ENCODE measurements around the gene KRT5.
"Not testable (repeated sequence)": the region's sequence is repeated elsewhere in the genome, so short reads cannot be mapped to it uniquely, and the experiment has no call there.

KRT5 gene

DNA sequence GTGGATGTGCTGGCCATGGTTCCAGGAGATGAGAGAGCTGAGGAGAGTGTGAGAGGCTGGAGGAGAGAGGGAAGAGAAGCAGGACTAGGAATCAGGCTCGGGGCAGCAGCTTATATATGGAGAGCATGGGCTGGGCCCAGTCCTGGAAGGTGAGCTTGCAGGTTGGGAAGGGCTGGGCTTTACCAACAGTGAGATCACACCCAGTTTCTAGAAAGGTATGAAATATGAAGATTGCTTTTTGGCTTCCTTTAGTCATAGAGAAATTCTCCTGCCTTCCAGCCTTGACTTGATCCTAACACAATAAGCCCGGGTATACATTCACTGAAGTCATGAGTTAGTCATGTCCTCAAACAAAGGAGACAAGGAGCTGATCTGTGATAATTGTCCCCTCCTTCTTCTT is 27.0 kb downstream of the KRT5 start, which contains the start of gene KRT6A:
Gene KRT6A, minus strand, starts transcription at position 86 of the 400 bp plus-strand sequence. Its CDS starts 69 bp downstream, at position 17.
- DNase-seq, result no peak

DNA sequence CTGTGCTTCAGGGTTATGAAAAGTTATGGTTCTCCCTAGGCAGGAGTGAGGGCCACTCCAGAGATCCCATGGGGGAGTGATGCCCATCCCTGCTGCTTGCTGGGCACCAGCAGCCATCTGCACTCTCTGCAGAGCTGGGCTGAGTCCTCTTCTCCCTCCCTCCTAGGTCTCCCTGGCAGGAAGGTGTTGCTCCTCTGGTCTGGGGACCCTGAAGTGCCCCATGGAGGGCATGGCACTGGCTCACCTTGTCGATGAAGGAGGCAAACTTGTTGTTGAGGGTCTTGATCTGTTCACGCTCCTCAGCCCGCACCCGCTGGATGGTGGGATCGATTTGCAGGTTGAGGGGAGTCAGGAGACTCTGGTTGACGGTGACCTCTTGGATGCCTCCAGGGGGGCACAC is 27.8 kb downstream of the KRT5 start:
- not testable (repeated sequence) for DNase-seq

DNA sequence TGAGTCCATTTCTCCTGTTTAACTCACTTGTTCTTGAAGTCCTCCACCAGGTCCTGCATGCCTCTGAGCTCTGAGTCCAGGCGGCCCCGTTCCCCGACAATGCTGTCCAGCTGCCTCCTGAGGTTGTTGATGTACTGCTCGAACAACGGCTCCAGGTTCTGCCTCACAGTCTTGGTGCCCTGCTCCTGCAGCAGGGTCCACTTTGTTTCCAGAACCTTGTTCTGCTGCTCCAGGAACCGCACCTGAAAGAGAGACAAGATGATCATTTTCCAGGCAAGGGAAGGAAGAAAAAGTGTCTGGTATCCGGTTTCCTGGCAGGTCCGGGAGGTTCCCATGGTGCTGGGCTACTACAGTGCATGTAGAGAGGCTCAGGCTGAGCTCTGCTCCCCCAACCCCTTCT is 28.7 kb downstream of the KRT5 start:
- DNase-seq, result not testable (repeated sequence)

DNA sequence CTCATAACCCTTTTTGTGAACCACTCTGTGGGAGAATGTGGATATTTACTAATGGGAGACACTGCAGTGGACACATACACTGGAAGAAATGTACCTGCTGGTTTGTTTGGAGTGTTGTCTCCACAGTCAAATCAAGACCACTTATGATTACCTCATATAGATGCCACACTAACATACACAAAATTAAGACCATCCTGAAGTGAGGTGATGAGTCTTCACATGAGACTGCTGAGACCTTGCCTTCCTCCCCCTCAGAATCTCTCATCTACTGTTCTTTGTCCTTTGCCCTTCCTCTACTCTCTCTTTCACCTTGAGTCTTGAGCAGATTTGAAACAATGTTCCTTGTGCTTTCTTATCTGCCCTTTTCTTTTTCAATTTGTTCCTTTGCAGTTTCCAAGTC is 31.5 kb downstream of the KRT5 start:
- no peak for DNase-seq

DNA sequence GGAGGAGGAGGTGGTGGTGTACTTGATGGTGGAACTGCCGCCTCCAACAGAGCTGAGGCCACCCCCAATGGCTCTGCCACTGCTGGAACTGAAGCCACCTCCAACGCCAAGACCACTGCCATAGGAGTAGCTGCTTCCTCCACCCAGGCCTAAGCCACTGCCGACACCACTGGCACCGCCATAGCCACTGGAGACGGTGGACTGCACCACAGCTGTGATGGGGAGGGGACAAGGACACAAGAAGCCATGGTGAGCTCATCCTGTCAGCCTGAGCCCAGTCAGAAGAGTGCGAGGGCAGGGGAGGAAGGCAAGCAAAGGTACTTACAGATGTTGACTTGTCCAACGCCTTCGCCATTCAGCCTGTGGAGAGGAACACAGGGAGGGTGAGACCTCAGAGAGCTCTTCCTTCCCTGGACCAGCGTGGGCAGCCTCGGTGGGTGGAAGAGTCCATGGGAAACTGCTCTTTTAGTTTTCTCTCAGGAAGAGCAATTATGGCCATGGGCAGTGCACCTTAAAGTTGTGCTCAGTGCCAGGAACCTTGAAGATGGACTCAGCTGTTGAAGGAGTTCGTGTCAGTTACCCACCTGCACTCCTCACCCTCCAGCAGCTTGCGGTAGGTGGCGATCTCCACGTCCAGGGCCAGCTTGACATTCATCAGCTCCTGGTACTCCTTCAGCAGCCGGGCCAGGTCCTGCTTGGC is 32.3 kb downstream of the KRT5 start:
- not testable (repeated sequence) for DNase-seq

DNA sequence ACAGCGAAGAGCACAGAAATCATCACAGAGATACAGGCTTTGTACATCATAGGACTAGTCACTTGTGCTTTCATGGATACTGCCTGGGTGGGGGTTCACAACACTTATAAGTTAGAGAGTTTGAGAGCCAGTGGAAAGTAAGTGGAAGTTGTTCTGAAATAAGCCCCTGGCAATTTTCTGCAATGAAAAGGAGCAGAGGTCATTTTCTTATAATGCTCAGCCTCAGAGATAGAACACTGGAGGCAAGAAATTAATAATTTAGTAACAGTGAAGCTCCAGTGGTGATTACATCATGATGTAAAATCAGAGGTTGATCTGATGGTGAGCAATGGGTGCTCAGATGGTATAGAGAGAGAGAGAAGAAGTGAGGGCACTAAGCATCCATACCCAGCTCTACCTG is 33.0 kb downstream of the KRT5 start:
- no peak for DNase-seq

DNA sequence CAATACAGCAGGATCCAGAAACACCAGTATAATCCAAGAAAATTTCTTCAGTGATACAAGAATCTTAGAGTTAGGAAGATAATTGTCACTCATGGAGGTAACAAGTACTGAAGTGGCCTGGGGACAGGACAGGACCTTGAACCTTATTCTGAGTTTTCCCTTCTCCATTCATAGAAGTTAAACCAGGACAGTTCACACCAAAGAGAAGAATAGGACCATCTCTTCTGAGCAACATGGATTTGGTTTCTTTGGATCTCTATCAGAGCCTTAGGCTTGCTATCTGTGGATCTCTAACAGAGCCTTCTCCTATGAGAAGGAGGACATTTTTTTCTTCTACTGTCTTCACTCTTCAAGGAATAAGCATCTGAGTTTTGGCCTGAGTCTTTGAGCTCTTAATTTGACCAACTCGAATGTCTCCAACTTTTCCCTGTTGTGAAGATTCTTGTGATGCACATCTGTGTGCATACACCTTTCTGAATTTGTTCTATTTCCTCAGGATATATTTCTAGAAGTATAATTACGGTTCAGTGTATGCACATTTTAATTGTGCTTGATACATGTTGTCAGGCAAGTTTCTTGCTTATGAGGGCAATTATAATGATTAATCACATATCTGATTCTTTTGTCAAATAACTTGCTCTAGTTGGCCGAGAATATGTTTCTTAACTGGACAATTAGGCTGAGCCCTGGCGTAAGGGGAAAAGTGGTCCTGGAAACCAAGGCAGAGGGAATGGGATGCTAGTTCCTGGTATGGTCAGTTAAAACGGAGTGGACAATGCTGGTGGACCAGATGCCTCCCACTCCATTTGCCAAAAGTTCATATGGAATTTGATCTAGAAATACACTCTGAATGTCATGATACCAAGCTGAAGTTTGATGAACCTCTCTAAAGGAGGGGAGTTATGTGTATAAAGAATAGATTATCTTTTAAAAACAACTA is 33.8 kb downstream of the KRT5 start:
- no peak for DNase-seq

DNA sequence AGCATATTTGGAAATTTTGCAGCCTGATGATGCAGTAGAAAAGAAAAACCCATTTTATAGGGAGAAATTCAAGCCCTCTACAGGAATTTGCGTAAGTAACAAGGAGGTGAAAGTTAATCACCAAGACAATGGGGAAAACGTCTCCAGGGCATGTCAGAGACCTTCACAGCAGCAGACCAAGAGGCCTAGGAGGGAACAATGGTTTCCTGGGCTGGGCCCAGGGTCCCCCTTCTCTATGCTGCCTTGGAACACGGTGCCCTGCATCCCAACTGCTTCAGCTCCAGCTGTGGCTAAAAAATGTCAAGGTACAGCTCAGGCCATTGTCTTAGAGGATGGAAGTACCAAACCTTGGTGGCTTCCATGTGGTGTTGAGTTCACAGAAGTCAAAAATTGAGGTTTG is 40.1 kb downstream of the KRT5 start:
- no peak for DNase-seq

DNA sequence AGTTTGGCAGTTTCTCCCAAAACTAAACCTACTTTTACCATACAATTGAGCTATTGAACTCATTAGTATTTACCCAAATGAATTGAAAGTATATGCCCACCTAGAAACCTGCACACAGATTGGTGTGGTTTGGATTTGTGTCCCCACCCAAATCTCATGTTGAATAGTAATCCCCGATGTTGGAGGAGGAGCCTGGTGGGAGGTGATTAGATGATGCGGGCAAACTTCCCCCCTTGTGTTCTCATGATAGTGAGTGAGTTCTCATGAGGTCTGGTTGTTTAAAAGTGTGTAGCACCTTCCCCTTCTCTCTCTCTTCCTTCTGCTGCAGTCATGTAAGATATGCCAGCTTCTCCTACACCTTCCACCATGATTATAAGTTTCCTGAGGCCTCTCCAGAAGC is 42.5 kb downstream of the KRT5 start:
- DNase-seq, result no peak

DNA sequence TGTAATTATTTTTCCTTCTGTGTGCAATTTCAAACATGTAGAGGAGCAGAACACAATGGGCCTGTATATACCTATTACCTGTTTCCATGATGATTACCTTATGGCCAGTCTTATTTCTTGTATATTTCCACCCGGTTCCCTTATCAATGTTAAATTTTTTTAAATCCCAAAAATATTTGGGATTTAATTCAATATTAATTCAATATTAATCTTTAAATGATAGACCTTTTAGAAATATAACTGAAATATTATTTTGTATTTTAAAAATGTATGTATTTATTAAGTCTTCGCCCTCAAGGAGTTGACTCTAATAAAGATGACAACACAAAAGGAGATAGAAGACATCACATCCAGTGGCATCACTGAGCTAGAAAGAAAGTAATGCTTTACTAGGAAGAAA is 46.0 kb downstream of the KRT5 start:
- DNase-seq, result no peak

DNA sequence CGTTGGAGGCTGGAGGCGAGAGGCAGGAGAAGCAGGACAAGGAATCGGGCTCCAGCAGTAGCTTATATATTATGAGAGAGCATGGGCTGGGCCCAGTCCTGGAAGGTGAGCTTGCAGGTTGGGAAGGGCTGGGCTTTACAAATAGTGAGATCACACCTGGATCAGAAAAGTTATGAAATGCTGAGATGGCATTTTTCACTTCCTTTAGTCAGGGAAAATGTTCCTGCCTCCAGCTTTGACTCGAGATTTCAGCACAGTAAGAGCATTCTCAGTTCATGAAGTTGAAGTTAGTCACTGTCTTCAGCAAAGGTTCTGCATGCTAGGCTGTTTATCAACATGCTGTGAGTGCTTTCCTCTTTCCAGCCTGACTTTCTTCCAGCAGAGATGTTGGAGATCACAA is 46.4 kb downstream of the KRT5 start, which contains the start of gene KRT6C:
Gene KRT6C, minus strand, starts transcription at position 38 of the 400 bp plus-strand sequence. CDS start 68 bp downstream, outside the sequence.
- DNase-seq, result no peak

DNA sequence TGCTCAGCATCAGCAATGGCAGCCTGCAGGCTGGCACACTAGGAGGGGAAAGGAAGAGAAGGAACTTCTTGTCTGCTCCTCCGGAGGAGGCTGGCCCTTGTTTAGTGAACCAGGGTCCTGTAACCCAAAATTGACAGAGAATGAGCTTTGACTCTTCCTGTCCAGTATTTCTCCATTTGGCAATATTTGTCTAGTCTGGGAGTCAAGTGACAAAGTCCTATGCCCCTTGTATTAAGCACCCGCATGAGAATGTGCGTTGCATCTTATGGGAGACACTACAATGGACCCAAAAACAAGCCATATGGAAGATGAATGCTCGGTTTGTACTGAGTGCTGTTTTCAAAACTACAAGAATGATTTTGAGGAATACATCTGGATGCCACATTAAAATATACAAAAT is 50.3 kb downstream of the KRT5 start:
- DNase-seq, result no peak

DNA sequence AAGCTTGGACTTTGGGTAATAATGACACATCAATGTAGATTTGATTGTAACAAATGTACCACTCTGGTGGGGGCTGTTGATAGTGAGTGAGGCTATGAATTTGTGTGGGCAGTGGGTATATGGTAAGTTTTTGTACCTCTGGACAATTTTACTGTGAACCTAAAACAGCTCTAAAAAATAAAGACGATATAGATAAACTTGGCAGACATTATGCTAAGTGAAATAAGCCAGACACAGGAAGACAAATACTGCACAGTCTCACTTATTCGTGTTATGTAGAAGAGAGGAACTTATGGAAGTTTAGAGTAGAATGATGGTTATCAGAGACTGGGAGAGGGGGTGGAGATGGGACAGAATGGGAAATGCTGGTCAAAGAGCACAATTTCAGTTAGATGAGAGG is 55.3 kb downstream of the KRT5 start:
- no peak for DNase-seq

Data from NCI-H69 (cell line).